ENCODE measurements around the gene DNAI7. TPM values are rescaled to one million over a fixed set of nuclear protein-coding genes. Genes with fewer than 3 reads are reported as not detected.

The DNAI7 gene
- polyA plus RNA-seq, 1 of the 3 experiments (the other 2 are of a cell fraction): 0.30 TPM

DNA sequence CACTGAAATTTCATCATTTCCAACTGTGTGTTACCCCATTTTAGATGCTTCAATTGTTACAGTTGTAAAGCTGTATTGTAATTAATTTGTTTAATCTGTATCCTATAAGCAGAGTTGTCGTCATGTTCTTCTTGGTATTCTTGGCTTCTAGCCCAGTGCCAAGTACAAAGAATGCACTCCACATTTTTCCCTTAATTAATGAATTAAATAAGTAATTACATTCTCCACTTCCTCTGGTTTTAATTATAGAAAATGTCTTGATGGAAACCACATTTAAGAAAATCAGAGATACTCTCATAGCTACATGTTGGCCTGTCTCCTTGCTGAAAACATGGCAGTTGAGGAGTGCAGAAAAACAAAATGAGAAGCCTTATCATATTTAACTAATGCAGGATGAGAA, 746 bp downstream of the DNAI7 start:
- Histone ChIP-seq H3K4me1 (ENCODE audit: control insufficient read depth in 1 of 2, insufficient read depth in 2 of 2, low read depth in 1 of 2, low read length in 1 of 2) (peaks cover 2 to 5% of the 10 kb centered on the region in 2 experiments), H3K27me3 (ENCODE audit: insufficient read depth) (no peaks in the 10 kb centered on the region), H2AFZ (ENCODE audit: low read depth) (no peak overlapping the region), H3K9ac (peak overlapping the region; percentile 82), H3K27ac (ENCODE audit: low read depth in 2 of 2, low read length in 1 of 2) (peak overlapping the region; percentile 18 to 94; a peak in 2 of 4 replicates), H3F3A (replicated peaks; ENCODE audit: insufficient read depth) (peaks cover 17% of the 10 kb centered on the region), H3K36me3 (replicated peaks in 1 of 2; ENCODE audit: control insufficient read depth in 1 of 2, insufficient read depth in 2 of 2, low read length in 1 of 2) (no peaks in the 10 kb centered on the region), H3K79me2 (ENCODE audit: insufficient read depth) (peaks cover 13% of the 10 kb centered on the region; the same call in 1 of the 2 replicates), H3K9me2 (no peaks in the 10 kb centered on the region), H3K9me3 (no peaks in the 10 kb centered on the region), H3K4me2 (peak overlapping the region; percentile 88), H3K4me3 (ENCODE audit: low read depth in 2 of 2, low read length in 1 of 2) (peak overlapping the region; percentile 71 to 89; a peak in 3 of 4 replicates), H4K20me1 (ENCODE audit: insufficient read depth) (no peaks in the 10 kb centered on the region)
- POLR2A ChIA-PET: interaction anchor here (1.0 kb wide), 1 partner anchor 10 kb away, joined by 4 read pairs; no protein-coding TSS in a partner anchor
- TF ChIP-seq EP300 (IDR thresholded peaks at IDR 0.05; ENCODE audit: borderline replicate concordance in 1 of 2, low read depth in 1 of 2, low read length in 1 of 2) (no peak), FOSL2 (IDR thresholded peaks at IDR 0.05; ENCODE audit: borderline replicate concordance, low read depth) (no peak), FOXM1 (IDR thresholded peaks at IDR 0.05; ENCODE audit: low read depth) (no peak), JUND (IDR thresholded peaks at IDR 0.05) (no peak), CHD2 (IDR thresholded peaks at IDR 0.05; ENCODE audit: low read length, partially characterized antibody) (no peak), NRF1 (IDR thresholded peaks at IDR 0.05; ENCODE audit: low read depth, low read length) (no peak), POLR2AphosphoS5 (IDR thresholded peaks at IDR 0.05; ENCODE audit: low read depth, low read length) (no peak)
- TF ChIP-seq, protein P1, sequence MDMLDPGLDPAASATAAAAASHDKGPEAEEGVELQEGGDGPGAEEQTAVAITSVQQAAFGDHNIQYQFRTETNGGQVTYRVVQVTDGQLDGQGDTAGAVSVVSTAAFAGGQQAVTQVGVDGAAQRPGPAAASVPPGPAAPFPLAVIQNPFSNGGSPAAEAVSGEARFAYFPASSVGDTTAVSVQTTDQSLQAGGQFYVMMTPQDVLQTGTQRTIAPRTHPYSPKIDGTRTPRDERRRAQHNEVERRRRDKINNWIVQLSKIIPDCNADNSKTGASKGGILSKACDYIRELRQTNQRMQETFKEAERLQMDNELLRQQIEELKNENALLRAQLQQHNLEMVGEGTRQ (IDR thresholded peaks at IDR 0.05; ENCODE audit: borderline replicate concordance, low read depth, low read length): no peak
- TF ChIP-seq, protein P2, sequence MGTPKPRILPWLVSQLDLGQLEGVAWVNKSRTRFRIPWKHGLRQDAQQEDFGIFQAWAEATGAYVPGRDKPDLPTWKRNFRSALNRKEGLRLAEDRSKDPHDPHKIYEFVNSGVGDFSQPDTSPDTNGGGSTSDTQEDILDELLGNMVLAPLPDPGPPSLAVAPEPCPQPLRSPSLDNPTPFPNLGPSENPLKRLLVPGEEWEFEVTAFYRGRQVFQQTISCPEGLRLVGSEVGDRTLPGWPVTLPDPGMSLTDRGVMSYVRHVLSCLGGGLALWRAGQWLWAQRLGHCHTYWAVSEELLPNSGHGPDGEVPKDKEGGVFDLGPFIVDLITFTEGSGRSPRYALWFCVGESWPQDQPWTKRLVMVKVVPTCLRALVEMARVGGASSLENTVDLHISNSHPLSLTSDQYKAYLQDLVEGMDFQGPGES (IDR thresholded peaks at IDR 0.05; ENCODE audit: low read depth, low read length): no peak
- TF ChIP-seq, protein P3, sequence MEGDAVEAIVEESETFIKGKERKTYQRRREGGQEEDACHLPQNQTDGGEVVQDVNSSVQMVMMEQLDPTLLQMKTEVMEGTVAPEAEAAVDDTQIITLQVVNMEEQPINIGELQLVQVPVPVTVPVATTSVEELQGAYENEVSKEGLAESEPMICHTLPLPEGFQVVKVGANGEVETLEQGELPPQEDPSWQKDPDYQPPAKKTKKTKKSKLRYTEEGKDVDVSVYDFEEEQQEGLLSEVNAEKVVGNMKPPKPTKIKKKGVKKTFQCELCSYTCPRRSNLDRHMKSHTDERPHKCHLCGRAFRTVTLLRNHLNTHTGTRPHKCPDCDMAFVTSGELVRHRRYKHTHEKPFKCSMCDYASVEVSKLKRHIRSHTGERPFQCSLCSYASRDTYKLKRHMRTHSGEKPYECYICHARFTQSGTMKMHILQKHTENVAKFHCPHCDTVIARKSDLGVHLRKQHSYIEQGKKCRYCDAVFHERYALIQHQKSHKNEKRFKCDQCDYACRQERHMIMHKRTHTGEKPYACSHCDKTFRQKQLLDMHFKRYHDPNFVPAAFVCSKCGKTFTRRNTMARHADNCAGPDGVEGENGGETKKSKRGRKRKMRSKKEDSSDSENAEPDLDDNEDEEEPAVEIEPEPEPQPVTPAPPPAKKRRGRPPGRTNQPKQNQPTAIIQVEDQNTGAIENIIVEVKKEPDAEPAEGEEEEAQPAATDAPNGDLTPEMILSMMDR (IDR thresholded peaks at IDR 0.05): no peak
- TF ChIP-seq, protein P4, sequence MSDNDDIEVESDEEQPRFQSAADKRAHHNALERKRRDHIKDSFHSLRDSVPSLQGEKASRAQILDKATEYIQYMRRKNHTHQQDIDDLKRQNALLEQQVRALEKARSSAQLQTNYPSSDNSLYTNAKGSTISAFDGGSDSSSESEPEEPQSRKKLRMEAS (IDR thresholded peaks at IDR 0.05; ENCODE audit: low read depth): no peak
- TF ChIP-seq, protein P5, sequence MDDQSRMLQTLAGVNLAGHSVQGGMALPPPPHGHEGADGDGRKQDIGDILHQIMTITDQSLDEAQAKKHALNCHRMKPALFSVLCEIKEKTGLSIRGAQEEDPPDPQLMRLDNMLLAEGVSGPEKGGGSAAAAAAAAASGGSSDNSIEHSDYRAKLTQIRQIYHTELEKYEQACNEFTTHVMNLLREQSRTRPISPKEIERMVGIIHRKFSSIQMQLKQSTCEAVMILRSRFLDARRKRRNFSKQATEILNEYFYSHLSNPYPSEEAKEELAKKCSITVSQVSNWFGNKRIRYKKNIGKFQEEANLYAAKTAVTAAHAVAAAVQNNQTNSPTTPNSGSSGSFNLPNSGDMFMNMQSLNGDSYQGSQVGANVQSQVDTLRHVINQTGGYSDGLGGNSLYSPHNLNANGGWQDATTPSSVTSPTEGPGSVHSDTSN (IDR thresholded peaks at IDR 0.05): no peak
- TF ChIP-seq, protein P6, sequence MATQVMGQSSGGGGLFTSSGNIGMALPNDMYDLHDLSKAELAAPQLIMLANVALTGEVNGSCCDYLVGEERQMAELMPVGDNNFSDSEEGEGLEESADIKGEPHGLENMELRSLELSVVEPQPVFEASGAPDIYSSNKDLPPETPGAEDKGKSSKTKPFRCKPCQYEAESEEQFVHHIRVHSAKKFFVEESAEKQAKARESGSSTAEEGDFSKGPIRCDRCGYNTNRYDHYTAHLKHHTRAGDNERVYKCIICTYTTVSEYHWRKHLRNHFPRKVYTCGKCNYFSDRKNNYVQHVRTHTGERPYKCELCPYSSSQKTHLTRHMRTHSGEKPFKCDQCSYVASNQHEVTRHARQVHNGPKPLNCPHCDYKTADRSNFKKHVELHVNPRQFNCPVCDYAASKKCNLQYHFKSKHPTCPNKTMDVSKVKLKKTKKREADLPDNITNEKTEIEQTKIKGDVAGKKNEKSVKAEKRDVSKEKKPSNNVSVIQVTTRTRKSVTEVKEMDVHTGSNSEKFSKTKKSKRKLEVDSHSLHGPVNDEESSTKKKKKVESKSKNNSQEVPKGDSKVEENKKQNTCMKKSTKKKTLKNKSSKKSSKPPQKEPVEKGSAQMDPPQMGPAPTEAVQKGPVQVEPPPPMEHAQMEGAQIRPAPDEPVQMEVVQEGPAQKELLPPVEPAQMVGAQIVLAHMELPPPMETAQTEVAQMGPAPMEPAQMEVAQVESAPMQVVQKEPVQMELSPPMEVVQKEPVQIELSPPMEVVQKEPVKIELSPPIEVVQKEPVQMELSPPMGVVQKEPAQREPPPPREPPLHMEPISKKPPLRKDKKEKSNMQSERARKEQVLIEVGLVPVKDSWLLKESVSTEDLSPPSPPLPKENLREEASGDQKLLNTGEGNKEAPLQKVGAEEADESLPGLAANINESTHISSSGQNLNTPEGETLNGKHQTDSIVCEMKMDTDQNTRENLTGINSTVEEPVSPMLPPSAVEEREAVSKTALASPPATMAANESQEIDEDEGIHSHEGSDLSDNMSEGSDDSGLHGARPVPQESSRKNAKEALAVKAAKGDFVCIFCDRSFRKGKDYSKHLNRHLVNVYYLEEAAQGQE (IDR thresholded peaks at IDR 0.05; ENCODE audit: low read depth, low read length): no peak
- WGBS (ENCODE audit: low lambda C conversion rate): 14% methylated on average over 1 of the region's 1 CpG
- no peak for DNase-seq
- CTCF ChIA-PET: interaction anchor here (1.1 to 1.9 kb wide), 4 partner anchors 16 to 538 kb away, joined by 3 to 5 read pairs (median 4); no protein-coding TSS in a partner anchor

Measured in SK-N-SH (cell line).